Psoas muscle (tissue), 8 donors: ENCODE data around the gene COLEC12. TPM values are rescaled to one million over a fixed set of nuclear protein-coding genes. Genes with fewer than 3 reads are reported as not detected.

Experiments used
- ATAC-seq, 4 donors: fragments of 200-7000 bp; cut with Tn5 transposase; one replicate each; pipeline ENCODE4 v1.9.1; 2020; ENCODE audit warnings: moderate library complexity in 3 of 4, mild to moderate bottlenecking in 2 of 4
- DNase-seq, 2 donors: peaks; one replicate each; pipeline ENCODE4 v3.0.0-alpha.2; 2020
- H3K27ac ChIP-seq: fragments of 200-600 bp; one replicate; pipeline ENCODE4 v1.8.0; 2022
- H3K27me3 ChIP-seq, 3 donors: fragments of 200-600 bp in 1 of 3; one replicate each; pipeline versions ENCODE4 v1.6.1 to v1.8.0; 2013 to 2022; ENCODE audit warnings: low read length in 2 of 3, mild to moderate bottlenecking in 2 of 3, moderate library complexity in 1 of 3; ENCODE audit not compliant: insufficient read depth in 3 of 3
- H3K36me3 ChIP-seq, 2 donors: fragments of 200-600 bp in 1 of 2; one replicate each; pipeline versions ENCODE4 v1.6.1 to v1.8.0; 2013 to 2022; ENCODE audit warnings: low read depth in 1 of 2, mild to moderate bottlenecking in 1 of 2, moderate library complexity in 1 of 2; ENCODE audit not compliant: insufficient read depth in 1 of 2
- H3K4me1 ChIP-seq: fragments of 200-600 bp; one replicate; pipeline ENCODE4 v1.8.0; 2022
- H3K4me3 ChIP-seq: fragments of 200-600 bp; one replicate; pipeline ENCODE4 v1.8.0; 2022; ENCODE audit warnings: mild to moderate bottlenecking
- H3K9me3 ChIP-seq: fragments of 200-600 bp; one replicate; pipeline ENCODE4 v1.8.0; 2022
- CTCF ChIP-seq: fragments of 200-600 bp; IDR thresholded peaks from one replicate; pipeline ENCODE4 v1.8.0; 2022; ENCODE audit warnings: antibody characterized with exemption
- WGBS, 3 donors: extraction: QIAGEN DNeasy Blood & Tissue Kit; methylation state at CpG; one replicate each; pipeline versions ENCODE4 v1.1.6 to v1.1.7; 2013; 5-methylcytosine and 5-hydroxymethylcytosine counted together
- intact Hi-C, 2 donors: fragments of 100-400 bp; cut with DNase I; formaldehyde crosslinking; loops; one replicate each; pipeline versions ENCODE4 v1.11.0 to v1.14.2; 2022
- polyA plus RNA-seq, 3 donors: library from polyadenylated mRNA; stranded (reverse); fragments of 200-250 nt; gene quantifications; one replicate each; pipeline ENCODE4 v1.2.3, GENCODE V29; 2013
- total RNA-seq, 4 donors: library from RNA; stranded (reverse); fragmentation: NEBNext Ultra II Directional in 2 of 4; extraction: Animal tissue kit (Norgen Biotek cat#: 25700) in 2 of 4; gene quantifications; one replicate each; pipeline versions ENCODE4 v1.2.1 to v1.2.4, GENCODE V29; 2021 to 2023
- donor health status: healthy with polysubstance abuse.
- donor health status: DM: no; HTN: no; CAD: no; lungs with moderate emphysema.
- donor health status: Bipolar disorder and iron deficiency.
- donor health status: healthy.
- donor health status: DM: yes; HTN: yes; CAD: no.
- donor health status: DM: no; HTN: no; CAD: no.
- donor health status: DM: no; HTN: no; CAD: no.
- donor health status: DM: yes; HTN: yes; CAD: no.

COLEC12 gene
- total and polyA plus RNA-seq, 7 donors, result 0.80 to 6.4 (median 3.4) TPM

GRCh38 chr18:501406-501714 lies 859 bp upstream of the COLEC12 start:
- TF ChIP-seq CTCF, result no peak
- intact Hi-C loops, result loop anchor here in 1 of 2 donors (10.0 kb wide), 1 partner anchor 53 kb away; no protein-coding TSS in a partner anchor
- no peaks in the 10 kb centered on the region for H3K9me3 ChIP-seq
- H3K27me3 ChIP-seq, result peaks cover 0 to 45% (median 10%) of the 10 kb centered on the region in 3 donors
- no peak overlapping the region for H3K4me3 ChIP-seq
- no peaks in the 10 kb centered on the region for H3K4me1 ChIP-seq
- no peak overlapping the region for H3K27ac ChIP-seq
- DNase-seq (no peak), ATAC-seq (no peak)
- H3K36me3 ChIP-seq, result no peaks in the 10 kb centered on the region
- WGBS, 3 donors, result 23 to 28% (median 24%) methylated on average over 11 of the region's 11 CpGs

GRCh38 chr18:499776-500631 lies 497 bp downstream of the COLEC12 start:
- intact Hi-C loops, result loop anchor here in 1 of 2 donors (10.0 kb wide), 2 partner anchors 55 to 195 kb away; no protein-coding TSS in a partner anchor
- Histone ChIP-seq H3K27ac (no peak overlapping the region), H3K4me1 (no peaks in the 10 kb centered on the region)

GRCh38 chr18:498931-499775 lies 1.3 kb downstream of the COLEC12 start:
- Histone ChIP-seq H3K36me3 (no peaks in the 10 kb centered on the region), H3K4me3 (peak overlapping the region; percentile 58), H3K27ac (no peak overlapping the region), H3K4me1 (no peaks in the 10 kb centered on the region), H3K9me3 (no peaks in the 10 kb centered on the region), H3K27me3 (peaks cover under 1 to 45% (median 9%) of the 10 kb centered on the region in 3 donors)
- TF ChIP-seq CTCF, result no peak
- intact Hi-C loops, result loop anchor here in 1 of 2 donors (10.0 kb wide), 1 partner anchor 194 kb away; no protein-coding TSS in a partner anchor
- no peak for DNase-seq
- ATAC-seq, result no peak
- WGBS, 3 donors, result 4% methylated on average over 32 of the region's 32 CpGs

More at GRCh38 chr18:499776-500631, 497 bp downstream of the COLEC12 start:
- peaks cover 0 to 45% (median 10%) of the 10 kb centered on the region in 3 donors for H3K27me3 ChIP-seq
- no peaks in the 10 kb centered on the region for H3K36me3 ChIP-seq
- peak in 1 of 4 donors; percentile 50 for ATAC-seq
- 0 to 1% (median 0%) methylated on average over 68 to 93 of the region's 93 CpGs for WGBS, 3 donors
- H3K4me3 ChIP-seq, result peak overlapping the region; percentile 58
- no peaks in the 10 kb centered on the region for H3K9me3 ChIP-seq
- no peak for TF ChIP-seq CTCF
- DNase-seq, result peak in 1 of 2 donors; percentile 33

- ATAC-seq (no peak), DNase-seq (no peak)
Observed at GRCh38 chr18:497688-498087, 2.8 kb downstream of the COLEC12 start.

More at GRCh38 chr18:497688-498087, 2.8 kb downstream of the COLEC12 start:
- WGBS, 3 donors, result 53 to 58% (median 53%) methylated on average over 6 of the region's 6 CpGs
- H3K27ac ChIP-seq, result no peak overlapping the region
- no peaks in the 10 kb centered on the region for H3K36me3 ChIP-seq
- no peaks in the 10 kb centered on the region for H3K4me1 ChIP-seq
- H3K4me3 ChIP-seq, result no peak overlapping the region
- intact Hi-C loops, result loop anchor here in 1 of 2 donors (10.0 kb wide), 1 partner anchor 193 kb away; no protein-coding TSS in a partner anchor
- H3K9me3 ChIP-seq, result no peaks in the 10 kb centered on the region
- H3K27me3 ChIP-seq, result peaks cover 2 to 45% (median 9%) of the 10 kb centered on the region in 3 donors
- no peak for TF ChIP-seq CTCF
